HCT116 (cell line): Measurements from ENCODE around the gene CDK11B. TPM values are rescaled to one million over a fixed set of nuclear protein-coding genes. Genes with fewer than 3 reads are reported as not detected.
A peak's percentile ranks its signal among the peaks of the same experiment; 100 is the strongest.
"Not testable (repeated sequence)": the region's sequence is repeated elsewhere in the genome, so short reads cannot be mapped to it uniquely, and the experiment has no call there.

Experiments used
- ATAC-seq: fragments of 200-7000 bp; cut with Tn5 transposase; 2 replicates; pipeline ENCODE4 v1.9.1; 2020; ENCODE audit warnings: mild to moderate bottlenecking, moderate library complexity
- Bru-seq: library from RNA; stranded (reverse); fragments of 400-500 nt; gene quantifications from one replicate; lab custom pipeline; 2021; lab: Mats Ljungman, UMichigan
- BruChase-seq, 2 experiments: library from RNA; stranded (reverse); fragments of 400-500 nt; gene quantifications; one replicate each; lab custom pipeline; 2021; lab: Mats Ljungman, UMichigan
- BruUV-seq: library from RNA; stranded (reverse); fragments of 400-500 nt; replicated peaks from 2 replicates; lab custom pipeline; 2021; lab: Mats Ljungman, UMichigan
- CTCF ChIA-PET: fragments of 300-600 bp; sonication (Branson Sonifier 250); formaldehyde crosslinking; loops from one replicate; lab custom pipeline; 2021; ENCODE audit warnings: antibody characterized with exemption; lab: Charles Lee
- POLR2A ChIA-PET: fragments of 300-600, 350-600 bp; sonication (Branson Sonifier 250); formaldehyde crosslinking; loops from one replicate; lab custom pipeline; 2021; ENCODE audit warnings: antibody characterized with exemption; lab: Charles Lee
- RAD21 ChIA-PET, 2 experiments: fragments of 300-600 bp; sonication (Branson Sonifier 250); formaldehyde crosslinking; loops; one replicate each; lab custom pipeline; 2023; ENCODE audit warnings: low total read pairs in 2 of 2; ENCODE audit not compliant: uncharacterized antibody in 2 of 2, unreplicated experiment in 2 of 2, low non-redundant PET in 1 of 2; lab: Charles Lee
- DNase-seq: peaks from one replicate; pipeline ENCODE4 v3.0.0-alpha.2; 2010; ENCODE audit warnings: low read depth, low spot score
- H2AFZ ChIP-seq: fragments of 200-600 bp; shearing (Covaris generic), sonication (generic); 2 replicates; pipeline ENCODE4 v1.6.1; 2017; ENCODE audit warnings: low read depth, mixed run types, mixed read lengths, antibody characterized with exemption, low read length; ENCODE audit not compliant: poor library complexity, severe bottlenecking
- H3K27ac ChIP-seq: 2 replicates; pipeline ENCODE4 v1.5.1; 2012; ENCODE audit warnings: low read depth, low read length
- H3K27me3 ChIP-seq: fragments of 200-600 bp; sonication (generic); 2 replicates; pipeline ENCODE4 v1.6.1; 2016; ENCODE audit warnings: mixed run types, low read length, mixed read lengths; ENCODE audit not compliant: insufficient read depth
- H3K36me3 ChIP-seq, 2 experiments: fragments of 200-500 bp in 1 of 2; fragments of 200-600 bp in 1 of 2; sonication (Bioruptor generic) in 1 of 2; sonication (generic) in 1 of 2; 2 replicates each; pipeline versions ENCODE4 v1.5.1 to v1.6.1; 2014 to 2016; ENCODE audit warnings: low read length in 2 of 2, inconsistent platforms in 1 of 2, mixed read lengths in 1 of 2, mixed run types in 1 of 2; ENCODE audit not compliant: insufficient read depth in 2 of 2, control insufficient read depth in 1 of 2
- H3K4me1 ChIP-seq, 2 experiments: fragments of 200-600 bp in 1 of 2; sonication (generic) in 1 of 2; 2 replicates each; pipeline versions ENCODE4 v1.5.1 to v1.6.1; 2012 to 2017; ENCODE audit warnings: low read length in 2 of 2, inconsistent platforms in 1 of 2, mild to moderate bottlenecking in 1 of 2, mixed read lengths in 1 of 2, mixed run types in 1 of 2, moderate library complexity in 1 of 2; ENCODE audit not compliant: insufficient read depth in 2 of 2, control insufficient read depth in 1 of 2
- H3K4me2 ChIP-seq: fragments of 200-600 bp; sonication (generic); 2 replicates; pipeline ENCODE4 v1.6.1; 2017; ENCODE audit warnings: mixed run types, low read length, mixed read lengths
- H3K4me3 ChIP-seq, 2 experiments: fragments of 200-600 bp in 1 of 2; sonication (generic) in 1 of 2; replicated peaks in 1 of 2; 2 replicates each; pipeline ENCODE4 v1.5.1; 2011 to 2016; ENCODE audit warnings: low read length in 2 of 2, control low read depth in 1 of 2, low read depth in 1 of 2, mild to moderate bottlenecking in 1 of 2, mixed read lengths in 1 of 2, mixed run types in 1 of 2
- H3K79me2 ChIP-seq: fragments of 200-600 bp; sonication (generic); 2 replicates; pipeline ENCODE4 v1.6.1; 2017; ENCODE audit warnings: mild to moderate bottlenecking, mixed run types, low read length, moderate library complexity, mixed read lengths; ENCODE audit not compliant: insufficient read depth
- H3K9ac ChIP-seq: fragments of 200-600 bp; sonication (generic); 2 replicates; pipeline ENCODE4 v1.6.1; 2016; ENCODE audit warnings: low read length, mixed read lengths
- H3K9me2 ChIP-seq: fragments of 200-600 bp; sonication (generic), shearing (Covaris generic); 2 replicates; pipeline ENCODE4 v1.6.1; 2017; ENCODE audit warnings: mixed run types, mild to moderate bottlenecking, moderate library complexity; ENCODE audit not compliant: insufficient read depth
- H3K9me3 ChIP-seq, 2 experiments: fragments of 200-500 bp in 1 of 2; fragments of 200-600 bp in 1 of 2; sonication (Bioruptor generic) in 1 of 2; sonication (generic) in 1 of 2; 2 replicates each; pipeline ENCODE4 v1.6.1; 2014 to 2017; ENCODE audit warnings: low read length in 2 of 2, mixed read lengths in 2 of 2, inconsistent platforms in 1 of 2, low read depth in 1 of 2, mild to moderate bottlenecking in 1 of 2, mixed run types in 1 of 2, moderate library complexity in 1 of 2; ENCODE audit not compliant: control insufficient read depth in 1 of 2, insufficient read depth in 1 of 2
- H4K20me1 ChIP-seq: fragments of 200-600 bp; sonication (generic), shearing (Covaris generic); 2 replicates; pipeline ENCODE4 v1.6.1; 2017; ENCODE audit warnings: mixed run types, mild to moderate bottlenecking, moderate library complexity; ENCODE audit not compliant: insufficient read depth
- CBX3 ChIP-seq: IDR thresholded peaks from 2 replicates; pipeline ENCODE4 v1.6.1; 2012; ENCODE audit warnings: low read depth
- EGR1 ChIP-seq: IDR thresholded peaks from 2 replicates; pipeline ENCODE4 v1.6.1; 2012; ENCODE audit warnings: low read depth
- ELF1 ChIP-seq: IDR thresholded peaks from 2 replicates; pipeline ENCODE4 v1.6.1; 2012; ENCODE audit warnings: low read depth, borderline replicate concordance
- RAD21 ChIP-seq: IDR thresholded peaks from 2 replicates; pipeline ENCODE4 v1.6.1; 2012; ENCODE audit warnings: low read depth, mild to moderate bottlenecking
- SIN3A ChIP-seq: IDR thresholded peaks from 2 replicates; pipeline ENCODE4 v1.6.1; 2012; ENCODE audit warnings: low read depth
- SP1 ChIP-seq: IDR thresholded peaks from 2 replicates; pipeline ENCODE4 v1.6.1; 2012; ENCODE audit warnings: low read depth
- SRF ChIP-seq: IDR thresholded peaks from 2 replicates; pipeline ENCODE4 v1.6.1; 2012; ENCODE audit warnings: low read depth
- TCF7L2 ChIP-seq: IDR thresholded peaks from 2 replicates; pipeline ENCODE4 v1.7.0; 2011; ENCODE audit warnings: borderline replicate concordance, inconsistent platforms; ENCODE audit not compliant: insufficient read depth, insufficient read length; ENCODE audit errors: extremely low read depth
- intact Hi-C: fragments of 100-400 bp; cut with micrococcal nuclease; formaldehyde crosslinking; loops from 2 replicates; pipeline ENCODE4 v1.10.0; 2022
- long read RNA-seq: library from polyadenylated mRNA; unstranded; transcript quantifications from one replicate; pipeline ENCODE4 v2.0.0, GENCODE V29; 2021; ENCODE audit not compliant: unreplicated experiment
- polyA plus RNA-seq: library from polyadenylated mRNA; unstranded; fragments of >200 nt; gene quantifications from 2 replicates; pipeline ENCODE4 v1.2.1, GENCODE V29; 2012; ENCODE audit warnings: missing spikeins
- total RNA-seq: library from RNA; stranded (reverse); gene quantifications from one replicate; pipeline ENCODE4 v1.2.1, GENCODE V29; 2021; ENCODE audit not compliant: unreplicated experiment
- TF ChIP-seq, protein P1 (sequence below): IDR thresholded peaks from 2 replicates; pipeline ENCODE4 v1.6.1; 2012
- TF ChIP-seq, protein P2 (sequence below), 3 experiments: fragments of 200-600 bp in 1 of 3; sonication (generic) in 1 of 3; IDR thresholded peaks in 2 of 3; conservative IDR thresholded peaks in 1 of 3; 2 replicates each; pipeline ENCODE4 v1.5.1; 2012 to 2017; ENCODE audit warnings: low read depth in 2 of 3, low read length in 2 of 3, antibody characterized with exemption in 1 of 3, borderline replicate concordance in 1 of 3, control low read depth in 1 of 3, mild to moderate bottlenecking in 1 of 3, mixed read lengths in 1 of 3, mixed run types in 1 of 3, moderate library complexity in 1 of 3; ENCODE audit not compliant: insufficient read depth in 1 of 3

The CDK11B gene
- total RNA-seq, result 31.5 TPM
- polyA plus RNA-seq, result 30.9 and 32.5 TPM in 2 replicates
- Bru-seq, nascent RNA, result percentile 76 among the genes with signal in this experiment
- percentile 85 among the genes with signal in this experiment for BruChase-seq, experiment 1, labeled RNA remaining after a 6-hour chase
- percentile 76 among the genes with signal in this experiment for BruChase-seq, experiment 2, labeled RNA remaining after a 2-hour chase
- long read RNA-seq, transcript CDK11B-203 (20 exons, 2,998 nt), result major isoform, 5 of 46 reads
- long read RNA-seq, partial matches to known transcripts, result 31 of 46 reads
- long read RNA-seq, other reads (novel, unspliced or antisense), result 10 of 46 reads

- intact Hi-C loops, result loop anchor here (5.0 kb wide), 1 partner anchor 63 kb away; the partner anchor contains the start of gene CDK11A
- H3K27me3 ChIP-seq, BruUV-seq, H3K4me1 ChIP-seq, H3K9me3 ChIP-seq, H4K20me1 ChIP-seq, POLR2A ChIA-PET, H3K9me2 ChIP-seq, CTCF ChIA-PET, RAD21 ChIA-PET, H2AFZ ChIP-seq: not testable (repeated sequence)
- ATAC-seq (peak; percentile 87), DNase-seq (peak; percentile 93)
- TF ChIP-seq, protein P1, sequence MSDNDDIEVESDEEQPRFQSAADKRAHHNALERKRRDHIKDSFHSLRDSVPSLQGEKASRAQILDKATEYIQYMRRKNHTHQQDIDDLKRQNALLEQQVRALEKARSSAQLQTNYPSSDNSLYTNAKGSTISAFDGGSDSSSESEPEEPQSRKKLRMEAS, result peak; percentile 61
- TF ChIP-seq SRF (peak; percentile 92), TCF7L2 (peak; percentile 43), CBX3 (0 out of 2 replicates have a peak, but pooled peaks have one; percentile 35), EGR1 (peak; percentile 35; the same call in 1 of the 2 replicates), RAD21 (0 out of 2 replicates have a peak, but pooled peaks have one; percentile 17), SP1 (peak; percentile 66), SIN3A (peak; percentile 75), ELF1 (peak; percentile 85)
- TF ChIP-seq, protein P2, sequence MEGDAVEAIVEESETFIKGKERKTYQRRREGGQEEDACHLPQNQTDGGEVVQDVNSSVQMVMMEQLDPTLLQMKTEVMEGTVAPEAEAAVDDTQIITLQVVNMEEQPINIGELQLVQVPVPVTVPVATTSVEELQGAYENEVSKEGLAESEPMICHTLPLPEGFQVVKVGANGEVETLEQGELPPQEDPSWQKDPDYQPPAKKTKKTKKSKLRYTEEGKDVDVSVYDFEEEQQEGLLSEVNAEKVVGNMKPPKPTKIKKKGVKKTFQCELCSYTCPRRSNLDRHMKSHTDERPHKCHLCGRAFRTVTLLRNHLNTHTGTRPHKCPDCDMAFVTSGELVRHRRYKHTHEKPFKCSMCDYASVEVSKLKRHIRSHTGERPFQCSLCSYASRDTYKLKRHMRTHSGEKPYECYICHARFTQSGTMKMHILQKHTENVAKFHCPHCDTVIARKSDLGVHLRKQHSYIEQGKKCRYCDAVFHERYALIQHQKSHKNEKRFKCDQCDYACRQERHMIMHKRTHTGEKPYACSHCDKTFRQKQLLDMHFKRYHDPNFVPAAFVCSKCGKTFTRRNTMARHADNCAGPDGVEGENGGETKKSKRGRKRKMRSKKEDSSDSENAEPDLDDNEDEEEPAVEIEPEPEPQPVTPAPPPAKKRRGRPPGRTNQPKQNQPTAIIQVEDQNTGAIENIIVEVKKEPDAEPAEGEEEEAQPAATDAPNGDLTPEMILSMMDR (IDR thresholded peaks at IDR 0.05 in 2 of 3, conservative IDR thresholded peaks at IDR 0.05 in 1 of 3; ENCODE audit: borderline replicate concordance in 1 of 3, insufficient read depth in 1 of 3, low read depth in 2 of 3, low read length in 2 of 3), result peak in 1 of 3 experiments; percentile 18; a peak in 1 of 6 replicates
- H3K4me3 ChIP-seq, result peak within 1 kb of the TSS; percentile 52 to 69
- H3K27ac ChIP-seq, result peak within 1 kb of the TSS; percentile 89
- H3K4me2 ChIP-seq, result peak within 1 kb of the TSS; percentile 67
- peaks cover 9 to 17% of the 10 kb centered on the region in 2 experiments; a peak in 3 of 4 replicates for H3K36me3 ChIP-seq
- H3K9ac ChIP-seq, result peak within 1 kb of the TSS; percentile 74
- peaks cover 29% of the 10 kb centered on the region for H3K79me2 ChIP-seq
These were observed at the start of gene CDK11B for GRCh38 chr1:1658583-1659549. CDK11B (minus strand) TSS chr1:1659004; CDS start chr1:1657485, 1,519 bp downstream.

DNA sequence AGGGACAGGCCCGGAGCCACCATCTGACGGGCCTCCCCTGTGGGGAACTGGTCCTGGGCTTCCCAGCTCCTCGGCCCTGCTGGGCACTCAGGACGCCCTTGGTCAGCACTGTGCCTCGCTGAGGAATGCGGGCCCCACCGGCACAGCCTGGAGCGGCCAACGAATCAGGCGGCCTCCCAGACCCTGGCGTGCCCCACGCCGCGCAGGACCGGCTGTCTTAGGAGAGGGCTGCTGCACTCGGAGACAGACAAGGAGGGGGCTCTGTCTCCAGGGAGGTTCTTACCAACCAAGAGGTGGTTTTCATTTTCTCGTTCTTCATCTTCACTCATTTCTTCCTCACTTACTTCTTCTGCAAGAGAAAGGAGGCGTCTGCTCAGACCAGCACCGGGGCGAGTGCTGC is 49.1 kb upstream of the CDK11B start:
- ATAC-seq, H3K36me3 ChIP-seq, DNase-seq, H4K20me1 ChIP-seq, H3K79me2 ChIP-seq, H3K27ac ChIP-seq, H2AFZ ChIP-seq, H3K9me3 ChIP-seq, RAD21 ChIA-PET, CTCF ChIA-PET, H3K27me3 ChIP-seq, POLR2A ChIA-PET, H3K4me2 ChIP-seq, BruUV-seq, H3K9me2 ChIP-seq, H3K9ac ChIP-seq, H3K4me1 ChIP-seq, intact Hi-C loops, H3K4me3 ChIP-seq: not testable (repeated sequence)
